ENCODE data around the gene NR1H2. TPM values are rescaled to one million over a fixed set of nuclear protein-coding genes. Genes with fewer than 3 reads are reported as not detected.

NR1H2 gene
- total RNA-seq, 1 donor: 59.7 TPM

DNA sequence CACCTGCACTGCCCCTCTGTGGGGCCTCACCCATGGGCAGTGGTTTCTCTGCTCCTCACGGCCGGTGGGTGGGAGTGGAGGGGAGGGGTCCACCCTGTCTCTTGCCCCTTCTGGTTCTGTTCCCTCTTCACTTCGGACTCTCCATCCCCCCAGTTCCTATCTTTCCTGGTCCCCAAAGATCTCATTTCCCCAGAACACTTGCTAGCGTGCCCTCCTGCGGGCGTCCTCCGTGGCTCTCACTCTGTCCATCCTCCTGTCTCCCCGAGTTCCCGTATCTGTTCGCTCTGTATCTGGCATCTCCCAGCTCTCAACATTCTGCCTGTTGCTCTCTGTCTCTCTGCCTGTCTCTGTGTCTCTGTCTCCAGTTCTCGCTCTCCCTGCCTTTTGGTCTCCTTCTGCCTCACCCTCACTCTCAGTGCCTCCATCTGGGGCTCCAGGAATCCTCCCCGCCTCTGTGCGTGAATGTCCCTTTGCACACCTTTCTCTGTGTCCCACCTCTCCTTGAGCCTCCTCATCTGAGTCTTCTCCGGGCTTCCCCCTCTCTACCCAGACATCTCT, 42.8 kb downstream of the NR1H2 start:
- H3K4me3 ChIP-seq (ENCODE audit: low read depth, low read length): no peak overlapping the region
- no peak for DNase-seq (ENCODE audit: low read depth)
- TF ChIP-seq, protein P1, sequence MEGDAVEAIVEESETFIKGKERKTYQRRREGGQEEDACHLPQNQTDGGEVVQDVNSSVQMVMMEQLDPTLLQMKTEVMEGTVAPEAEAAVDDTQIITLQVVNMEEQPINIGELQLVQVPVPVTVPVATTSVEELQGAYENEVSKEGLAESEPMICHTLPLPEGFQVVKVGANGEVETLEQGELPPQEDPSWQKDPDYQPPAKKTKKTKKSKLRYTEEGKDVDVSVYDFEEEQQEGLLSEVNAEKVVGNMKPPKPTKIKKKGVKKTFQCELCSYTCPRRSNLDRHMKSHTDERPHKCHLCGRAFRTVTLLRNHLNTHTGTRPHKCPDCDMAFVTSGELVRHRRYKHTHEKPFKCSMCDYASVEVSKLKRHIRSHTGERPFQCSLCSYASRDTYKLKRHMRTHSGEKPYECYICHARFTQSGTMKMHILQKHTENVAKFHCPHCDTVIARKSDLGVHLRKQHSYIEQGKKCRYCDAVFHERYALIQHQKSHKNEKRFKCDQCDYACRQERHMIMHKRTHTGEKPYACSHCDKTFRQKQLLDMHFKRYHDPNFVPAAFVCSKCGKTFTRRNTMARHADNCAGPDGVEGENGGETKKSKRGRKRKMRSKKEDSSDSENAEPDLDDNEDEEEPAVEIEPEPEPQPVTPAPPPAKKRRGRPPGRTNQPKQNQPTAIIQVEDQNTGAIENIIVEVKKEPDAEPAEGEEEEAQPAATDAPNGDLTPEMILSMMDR (IDR thresholded peaks at IDR 0.05; ENCODE audit: insufficient read depth, low read length): no peak

DNA sequence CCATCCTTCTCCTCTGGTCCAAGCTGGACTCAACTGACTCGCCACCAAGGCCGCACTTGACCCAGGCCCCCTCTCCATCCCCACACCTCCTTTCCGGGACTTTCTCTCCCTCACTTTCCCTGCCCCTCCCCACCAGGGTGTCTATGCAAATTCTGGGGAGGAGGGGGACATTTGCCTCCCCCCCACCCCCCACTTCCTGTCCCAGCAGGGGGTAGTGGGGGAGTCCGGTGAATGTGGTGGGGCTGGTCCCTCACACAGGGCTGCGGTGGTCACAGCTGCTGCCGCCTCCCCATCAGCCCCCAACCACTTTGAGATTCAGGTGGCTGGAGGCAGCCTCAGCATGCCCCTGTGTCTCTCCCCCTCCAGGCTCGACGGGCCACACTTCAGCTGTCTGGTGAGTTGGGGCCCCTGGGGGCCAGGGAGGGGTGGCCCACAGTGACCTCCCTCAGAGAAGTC, 43.4 kb downstream of the NR1H2 start:
- TF ChIP-seq, protein P1 (IDR thresholded peaks at IDR 0.05; ENCODE audit: insufficient read depth, low read length): no peak
- H3K4me3 ChIP-seq (ENCODE audit: low read depth, low read length): no peak overlapping the region
- no peak for DNase-seq (ENCODE audit: low read depth)

DNA sequence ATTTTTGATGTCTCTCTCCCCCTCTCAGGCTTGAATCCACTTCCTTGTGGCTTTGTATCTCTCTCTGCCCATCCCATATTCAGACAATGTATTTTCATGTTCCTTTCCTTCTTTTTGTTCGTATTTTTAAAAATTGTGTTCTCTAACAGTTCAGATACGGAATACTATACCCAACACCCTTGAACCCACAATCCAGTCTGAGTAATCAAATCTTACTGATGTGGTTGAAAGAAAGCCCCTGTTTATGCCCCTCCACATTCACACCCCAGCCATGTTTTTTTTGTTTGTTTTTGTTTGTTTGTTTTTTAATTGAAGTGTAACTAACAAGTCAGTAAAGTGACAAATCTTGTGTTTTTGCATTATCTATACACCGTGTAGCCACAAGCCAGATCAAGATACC, 43.9 kb downstream of the NR1H2 start:
- TF ChIP-seq, protein P1 (IDR thresholded peaks at IDR 0.05; ENCODE audit: insufficient read depth, low read length): no peak
- no peak overlapping the region for H3K4me3 ChIP-seq (ENCODE audit: low read depth, low read length)
- DNase-seq (ENCODE audit: low read depth): no peak

DNA sequence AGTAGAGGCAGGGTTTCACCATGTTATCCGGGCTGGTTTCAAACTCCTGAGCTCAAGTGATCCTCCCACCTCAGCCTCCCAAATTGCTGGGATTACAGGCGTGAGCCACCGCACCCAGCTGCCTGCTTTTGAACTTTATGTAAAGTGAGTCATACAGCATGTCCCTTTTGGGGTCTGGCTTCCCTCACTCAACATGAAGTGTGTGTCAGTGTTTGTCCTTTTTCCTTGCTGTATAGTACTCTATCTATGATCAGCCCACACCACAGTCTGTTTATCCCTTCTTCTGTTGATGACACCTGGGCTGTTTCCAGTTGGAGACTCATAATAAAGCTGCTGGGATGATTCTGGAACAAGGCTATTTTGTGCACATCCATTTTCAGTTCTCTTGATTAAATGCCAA, 44.6 kb downstream of the NR1H2 start:
- no peak for DNase-seq (ENCODE audit: low read depth)
- H3K4me3 ChIP-seq (ENCODE audit: low read depth, low read length): no peak overlapping the region
- TF ChIP-seq, protein P1 (IDR thresholded peaks at IDR 0.05; ENCODE audit: insufficient read depth, low read length): no peak

DNA sequence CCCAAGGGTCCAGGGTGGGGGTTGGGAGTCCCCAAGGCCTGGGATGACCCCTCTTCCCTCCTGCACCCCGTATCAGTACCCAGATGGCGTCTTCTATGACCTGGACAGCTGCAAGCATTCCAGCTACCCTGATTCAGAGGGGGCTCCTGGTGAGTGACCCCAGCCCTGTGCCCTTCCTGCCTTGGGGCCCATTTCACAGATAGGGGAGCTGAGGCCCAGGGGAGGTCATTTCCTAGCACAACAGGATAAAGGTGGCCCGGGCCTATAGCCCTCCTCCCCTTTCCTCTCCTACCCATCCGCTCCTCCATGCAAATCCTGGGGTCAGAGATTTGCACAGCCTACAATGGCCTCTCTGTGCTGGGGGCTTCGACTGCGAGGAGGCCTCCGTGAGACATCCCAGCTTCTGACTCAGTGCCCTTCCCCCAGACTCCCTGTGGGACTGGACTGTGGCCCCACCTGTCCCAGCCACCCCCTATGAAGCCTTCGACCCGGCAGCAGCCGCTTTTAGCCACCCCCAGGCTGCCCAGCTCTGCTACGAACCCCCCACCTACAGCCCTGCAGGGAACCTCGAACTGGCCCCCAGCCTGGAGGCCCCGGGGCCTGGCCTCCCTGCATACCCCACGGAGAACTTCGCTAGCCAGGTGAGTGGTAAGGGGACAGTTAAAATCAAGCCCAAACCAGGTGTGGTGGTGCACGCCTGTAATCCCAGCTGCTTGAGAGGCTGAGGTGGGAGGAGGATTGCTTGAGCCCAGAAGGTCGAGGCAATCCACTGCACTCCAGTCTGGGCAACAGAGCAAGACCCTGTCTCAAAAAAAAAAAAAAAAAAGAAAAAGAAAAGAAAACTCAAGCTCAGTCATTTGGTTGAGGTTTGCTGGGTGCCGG, 46.4 kb downstream of the NR1H2 start:
- TF ChIP-seq, protein P1 (IDR thresholded peaks at IDR 0.05; ENCODE audit: insufficient read depth, low read length): no peak
- H3K4me3 ChIP-seq (ENCODE audit: low read depth, low read length): no peak overlapping the region
- no peak for DNase-seq (ENCODE audit: low read depth)

DNA sequence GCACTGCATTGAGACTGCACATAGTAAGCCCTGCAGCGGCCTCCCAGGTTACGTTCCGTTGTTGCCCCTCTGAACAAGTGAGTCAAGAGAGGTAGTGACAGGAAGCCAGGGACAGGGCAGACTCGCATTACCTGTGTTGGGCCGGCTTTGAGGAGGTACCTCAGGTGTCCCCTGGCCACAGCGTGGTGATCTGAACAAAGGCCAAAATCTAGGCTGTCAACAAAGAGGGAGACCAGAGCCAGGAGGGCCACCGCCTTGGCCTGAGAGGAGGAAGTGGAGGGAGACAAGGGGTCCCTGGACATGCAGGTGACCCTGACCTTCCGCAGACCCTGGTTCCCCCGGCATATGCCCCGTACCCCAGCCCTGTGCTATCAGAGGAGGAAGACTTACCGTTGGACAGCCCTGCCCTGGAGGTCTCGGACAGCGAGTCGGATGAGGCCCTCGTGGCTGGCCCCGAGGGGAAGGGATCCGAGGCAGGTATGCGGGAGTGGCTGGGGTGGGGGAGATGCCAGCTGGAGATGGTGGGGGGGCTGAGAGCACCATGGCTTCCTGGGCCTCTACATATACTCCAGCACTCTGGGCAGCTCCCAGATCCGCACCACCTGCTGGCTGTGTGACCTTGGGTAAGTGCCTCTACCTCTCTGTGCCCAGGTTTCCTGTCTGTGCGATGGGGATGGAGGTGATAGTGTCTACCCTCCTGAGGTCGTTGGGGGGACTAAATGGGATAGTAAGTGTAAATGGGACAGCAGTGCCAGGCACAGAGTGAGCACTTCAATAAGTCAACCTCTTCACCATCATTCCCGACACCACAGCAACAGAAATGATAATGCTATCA, 47.2 kb downstream of the NR1H2 start:
- H3K4me3 ChIP-seq (ENCODE audit: low read depth, low read length): no peak overlapping the region
- TF ChIP-seq, protein P1 (IDR thresholded peaks at IDR 0.05; ENCODE audit: insufficient read depth, low read length): no peak
- no peak for DNase-seq (ENCODE audit: low read depth)

All from fibroblast of the aortic adventitia (primary cell).